ENCODE data around the gene PAQR4.
A peak's percentile ranks its signal among the peaks of the same experiment; 100 is the strongest.

PAQR4 gene

DNA sequence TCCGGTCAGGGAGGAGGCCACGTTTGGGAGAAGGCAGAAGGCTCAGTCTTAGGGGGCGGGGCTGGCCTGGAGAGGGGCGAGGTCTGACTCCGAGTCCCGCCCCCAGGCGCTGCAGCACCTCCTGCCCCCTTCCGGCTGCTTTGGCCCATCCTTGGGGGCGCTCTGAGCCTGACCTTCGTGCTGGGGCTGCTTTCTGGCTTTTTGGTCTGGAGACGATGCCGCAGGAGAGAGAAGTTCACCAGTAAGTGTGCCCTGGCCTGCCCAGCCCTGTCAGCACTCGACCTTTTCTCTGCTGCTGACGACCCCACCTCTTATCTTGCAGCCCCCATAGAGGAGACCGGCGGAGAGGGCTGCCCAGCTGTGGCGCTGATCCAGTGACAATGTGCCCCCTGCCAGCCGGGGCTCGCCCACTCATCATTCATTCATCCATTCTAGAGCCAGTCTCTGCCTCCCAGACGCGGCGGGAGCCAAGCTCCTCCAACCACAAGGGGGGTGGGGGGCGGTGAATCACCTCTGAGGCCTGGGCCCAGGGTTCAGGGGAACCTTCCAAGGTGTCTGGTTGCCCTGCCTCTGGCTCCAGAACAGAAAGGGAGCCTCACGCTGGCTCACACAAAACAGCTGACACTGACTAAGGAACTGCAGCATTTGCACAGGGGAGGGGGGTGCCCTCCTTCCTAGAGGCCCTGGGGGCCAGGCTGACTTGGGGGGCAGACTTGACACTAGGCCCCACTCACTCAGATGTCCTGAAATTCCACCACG, 52.5 kb downstream of the PAQR4 start:
- peak; percentile 77 for DNase-seq (ENCODE audit: low read depth)

DNA sequence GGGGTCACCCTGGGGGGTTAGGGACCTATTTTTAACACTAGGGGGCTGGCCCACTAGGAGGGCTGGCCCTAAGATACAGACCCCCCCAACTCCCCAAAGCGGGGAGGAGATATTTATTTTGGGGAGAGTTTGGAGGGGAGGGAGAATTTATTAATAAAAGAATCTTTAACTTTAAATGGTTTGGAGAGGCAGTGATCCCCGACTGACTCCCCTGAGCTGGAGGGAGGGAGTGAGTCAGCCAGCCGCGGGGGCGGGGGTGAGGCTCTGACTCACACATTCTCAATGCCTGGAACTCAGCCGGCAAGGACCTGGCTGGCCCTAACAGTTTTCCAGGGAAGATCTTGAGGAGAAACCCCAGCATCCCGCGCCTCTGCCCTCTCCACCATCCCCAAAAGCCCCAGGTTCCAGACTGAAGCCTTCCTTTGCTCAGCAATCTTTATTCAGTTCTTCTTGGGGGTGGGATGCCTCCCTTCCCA, 53.1 kb downstream of the PAQR4 start:
- peak; percentile 88 for DNase-seq (ENCODE audit: low read depth)

DNA sequence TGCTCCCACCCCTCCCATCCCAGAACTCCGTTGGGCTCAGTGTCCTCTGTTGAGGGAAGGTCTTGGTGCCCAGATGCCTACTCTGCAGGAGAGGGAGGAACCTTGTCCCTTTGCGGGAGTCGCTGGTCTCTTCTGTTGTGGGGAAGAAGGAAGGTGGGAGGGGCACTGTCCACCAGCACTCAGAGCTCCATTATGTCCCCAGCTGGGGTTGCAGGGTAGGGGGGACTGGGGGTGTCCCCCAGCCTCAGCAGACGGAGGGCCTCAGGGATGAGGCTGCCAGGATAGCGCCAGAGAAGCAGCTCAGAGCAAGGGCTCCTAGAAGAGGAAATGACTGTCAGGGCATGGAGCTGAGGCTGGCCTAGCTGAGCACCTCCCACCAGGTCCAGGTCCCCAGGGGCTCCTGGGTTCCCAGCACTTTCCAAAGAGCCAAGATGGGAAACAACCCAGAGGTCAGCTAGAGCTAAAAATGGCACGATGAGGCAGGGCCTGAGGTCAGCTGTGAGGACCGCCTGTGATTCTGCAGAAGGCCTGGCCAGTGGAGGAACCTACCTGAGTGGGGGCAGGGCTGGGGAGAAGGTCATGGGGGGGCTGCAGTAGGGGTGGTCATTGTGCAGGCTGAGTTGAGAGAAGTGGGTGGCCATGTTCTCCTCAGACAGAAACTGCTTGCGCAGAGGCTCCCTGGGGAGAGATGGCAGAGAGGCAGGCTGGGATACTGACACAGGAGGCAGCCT, 53.7 kb downstream of the PAQR4 start:
- DNase-seq (ENCODE audit: low read depth) = no peak

Measured in stimulated activated CD8-positive, alpha-beta memory T cell treated with anti-CD3 and anti-CD28 coated beads, Interleukin-4, amount 100 ng/mL, for 24 hours (primary cell).